Mucosa of descending colon (tissue), 3 donors: ENCODE data around the gene SBSN. TPM values are rescaled to one million over a fixed set of nuclear protein-coding genes. Genes with fewer than 3 reads are reported as not detected.
A peak's percentile ranks its signal among the peaks of the same experiment; 100 is the strongest.

Experiments used
- ATAC-seq: fragments of 200-7000 bp; cut with Tn5 transposase; one replicate; pipeline ENCODE4 v1.9.1; 2020; ENCODE audit warnings: mild to moderate bottlenecking, moderate library complexity
- DNase-seq, 3 donors: peaks; one replicate each; pipeline ENCODE4 v3.0.0-alpha.2; 2020
- H3K36me3 ChIP-seq: fragments of 200-600 bp; one replicate; pipeline ENCODE4 v1.8.0; 2021; ENCODE audit warnings: low read depth, mild to moderate bottlenecking
- H3K4me1 ChIP-seq: fragments of 200-600 bp; one replicate; pipeline ENCODE4 v1.8.0; 2021; ENCODE audit warnings: low read depth, mild to moderate bottlenecking
- H3K4me3 ChIP-seq: fragments of 200-600 bp; one replicate; pipeline ENCODE4 v1.8.0; 2021; ENCODE audit warnings: mild to moderate bottlenecking
- H3K9me3 ChIP-seq: fragments of 200-600 bp; one replicate; pipeline ENCODE4 v1.8.0; 2021; ENCODE audit warnings: mild to moderate bottlenecking
- CTCF ChIP-seq: fragments of 200-600 bp; IDR thresholded peaks from one replicate; pipeline ENCODE4 v1.8.0; 2022; ENCODE audit warnings: antibody characterized with exemption, mild to moderate bottlenecking
- intact Hi-C, 2 donors: fragments of 100-400 bp; cut with DNase I in 1 of 2; cut with micrococcal nuclease in 1 of 2; formaldehyde crosslinking; loops; one replicate each; pipeline versions ENCODE4 v1.11.0 to v1.11.1; 2022; cut with DNase I, micrococcal nuclease
- total RNA-seq, 3 donors: library from RNA; stranded (reverse); fragmentation: NEBNext Ultra II Directional in 2 of 3; extraction: Animal tissue kit (Norgen Biotek cat#: 25700) in 2 of 3; gene quantifications; one replicate each; pipeline versions ENCODE4 v1.2.1 to v1.2.4, GENCODE V29; 2021 to 2023
- donor health status: DM: no; HTN: no; CAD: no; lungs with moderate emphysema.
- donor health status: DM: no; HTN: no; CAD: no.
- donor health status: DM: no; HTN: yes; CAD: no.

Gene SBSN
- total RNA-seq, 3 donors from 2014 or later = not detected

- TF ChIP-seq CTCF = no peak
- H3K4me1 ChIP-seq = peaks cover 4% of the 10 kb centered on the region
- intact Hi-C loops = no loop called here
- ATAC-seq (no peak), DNase-seq (no peak)
- no peaks in the 10 kb centered on the region for H3K9me3 ChIP-seq
- no peaks in the 10 kb centered on the region for H3K36me3 ChIP-seq
- H3K4me3 ChIP-seq = no peak overlapping the region
These were observed 39.4 kb downstream of the SBSN start for GRCh38 chr19:35488677-35489076.

DNA sequence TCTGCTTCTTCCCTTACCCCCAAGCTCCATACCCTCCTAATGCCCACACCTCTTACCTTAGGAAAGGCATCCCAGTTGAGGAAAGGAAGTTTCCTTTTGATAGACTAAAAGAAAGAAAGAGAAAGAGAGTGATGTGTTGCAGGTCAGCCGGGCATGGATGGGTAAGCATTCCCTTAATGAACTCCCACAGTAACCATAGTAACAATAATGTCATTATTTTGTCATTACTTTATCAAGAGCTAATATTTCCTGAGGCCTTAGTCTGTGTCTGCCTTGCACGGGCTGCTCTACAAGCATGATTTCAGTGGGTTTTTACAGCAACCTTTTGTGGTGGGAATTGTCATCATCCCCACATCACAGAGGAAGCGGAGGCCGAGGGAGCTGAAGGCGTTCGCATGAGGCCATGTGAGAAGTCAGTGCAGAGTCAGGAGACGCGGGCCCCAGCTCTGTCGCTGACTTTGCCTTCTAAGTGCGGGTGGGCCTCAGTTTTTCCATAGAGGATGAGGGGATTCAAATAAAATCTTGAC lies 40.4 kb downstream of the SBSN start:
- DNase-seq (no peak), ATAC-seq (no peak)
- no peak for TF ChIP-seq CTCF
- no peak overlapping the region for H3K4me3 ChIP-seq
- H3K36me3 ChIP-seq = no peaks in the 10 kb centered on the region
- intact Hi-C loops = no loop called here
- H3K4me1 ChIP-seq = peaks cover 4% of the 10 kb centered on the region
- H3K9me3 ChIP-seq = no peaks in the 10 kb centered on the region

GRCh38 chr19:35486268-35486708 lies 41.8 kb downstream of the SBSN start:
- H3K36me3 ChIP-seq = no peaks in the 10 kb centered on the region
- no peak for ATAC-seq
- peaks cover 4% of the 10 kb centered on the region for H3K4me1 ChIP-seq
- no peak overlapping the region for H3K4me3 ChIP-seq
- intact Hi-C loops = no loop called here
- no peak for DNase-seq
- TF ChIP-seq CTCF = no peak
- no peaks in the 10 kb centered on the region for H3K9me3 ChIP-seq

GRCh38 chr19:35484252-35485036 lies 43.7 kb downstream of the SBSN start:
- Histone ChIP-seq H3K4me3 (no peak overlapping the region), H3K4me1 (peaks cover 4% of the 10 kb centered on the region), H3K9me3 (no peaks in the 10 kb centered on the region), H3K36me3 (no peaks in the 10 kb centered on the region)
- intact Hi-C loops = no loop called here
- TF ChIP-seq CTCF = no peak
- ATAC-seq (peak; percentile 25), DNase-seq (no peak)

GRCh38 chr19:35483089-35483488 lies 45.0 kb downstream of the SBSN start:
- no peak for TF ChIP-seq CTCF
- Histone ChIP-seq H3K4me3 (no peak overlapping the region), H3K4me1 (peaks cover 4% of the 10 kb centered on the region), H3K9me3 (no peaks in the 10 kb centered on the region), H3K36me3 (no peaks in the 10 kb centered on the region)
- DNase-seq (no peak), ATAC-seq (no peak)
- intact Hi-C loops = no loop called here
